ENCODE measurements around the gene PTPN1.
"Not testable (repeated sequence)": the region's sequence is repeated elsewhere in the genome, so short reads cannot be mapped to it uniquely, and the experiment has no call there.

PTPN1 gene

GRCh38 chr20:50567860-50568548, 57.8 kb downstream of the PTPN1 start:
- no peaks in the 10 kb centered on the region for H3K27me3 ChIP-seq (ENCODE audit: insufficient read depth, low read length)
- no peaks in the 10 kb centered on the region for H3K9me3 ChIP-seq (ENCODE audit: insufficient read depth, low read depth, low read length)
- H3K4me1 ChIP-seq (ENCODE audit: insufficient read depth, low read length), result no peaks in the 10 kb centered on the region
- H3K4me3 ChIP-seq (ENCODE audit: low read length), result no peak overlapping the region
- H3K27ac ChIP-seq (ENCODE audit: low read length), result no peak overlapping the region
- H3K9ac ChIP-seq (ENCODE audit: low read depth, low read length), result no peak overlapping the region
- peaks cover 37% of the 10 kb centered on the region for H3K36me3 ChIP-seq (ENCODE audit: insufficient read depth, low read depth, low read length)

- Histone ChIP-seq H3K27ac (ENCODE audit: low read length) (no peak overlapping the region), H3K9ac (ENCODE audit: low read depth, low read length) (no peak overlapping the region), H3K9me3 (ENCODE audit: insufficient read depth, low read depth, low read length) (no peaks in the 10 kb centered on the region), H3K27me3 (ENCODE audit: insufficient read depth, low read length) (no peaks in the 10 kb centered on the region), H3K36me3 (ENCODE audit: insufficient read depth, low read depth, low read length) (peaks cover 37% of the 10 kb centered on the region), H3K4me1 (ENCODE audit: insufficient read depth, low read length) (no peaks in the 10 kb centered on the region), H3K4me3 (ENCODE audit: low read length) (no peak overlapping the region)
Measured at GRCh38 chr20:50568549-50568942, 58.4 kb downstream of the PTPN1 start.

- not testable (repeated sequence) for H3K27me3 ChIP-seq (ENCODE audit: insufficient read depth, low read length); H3K4me1 ChIP-seq (ENCODE audit: insufficient read depth, low read length); H3K27ac ChIP-seq (ENCODE audit: low read length); H3K9ac ChIP-seq (ENCODE audit: low read depth, low read length); H3K4me3 ChIP-seq (ENCODE audit: low read length); H3K9me3 ChIP-seq (ENCODE audit: insufficient read depth, low read depth, low read length)
- H3K36me3 ChIP-seq (ENCODE audit: insufficient read depth, low read depth, low read length), result peaks cover 41% of the 10 kb centered on the region
Measured at GRCh38 chr20:50569487-50569863, 59.3 kb downstream of the PTPN1 start.

DNA sequence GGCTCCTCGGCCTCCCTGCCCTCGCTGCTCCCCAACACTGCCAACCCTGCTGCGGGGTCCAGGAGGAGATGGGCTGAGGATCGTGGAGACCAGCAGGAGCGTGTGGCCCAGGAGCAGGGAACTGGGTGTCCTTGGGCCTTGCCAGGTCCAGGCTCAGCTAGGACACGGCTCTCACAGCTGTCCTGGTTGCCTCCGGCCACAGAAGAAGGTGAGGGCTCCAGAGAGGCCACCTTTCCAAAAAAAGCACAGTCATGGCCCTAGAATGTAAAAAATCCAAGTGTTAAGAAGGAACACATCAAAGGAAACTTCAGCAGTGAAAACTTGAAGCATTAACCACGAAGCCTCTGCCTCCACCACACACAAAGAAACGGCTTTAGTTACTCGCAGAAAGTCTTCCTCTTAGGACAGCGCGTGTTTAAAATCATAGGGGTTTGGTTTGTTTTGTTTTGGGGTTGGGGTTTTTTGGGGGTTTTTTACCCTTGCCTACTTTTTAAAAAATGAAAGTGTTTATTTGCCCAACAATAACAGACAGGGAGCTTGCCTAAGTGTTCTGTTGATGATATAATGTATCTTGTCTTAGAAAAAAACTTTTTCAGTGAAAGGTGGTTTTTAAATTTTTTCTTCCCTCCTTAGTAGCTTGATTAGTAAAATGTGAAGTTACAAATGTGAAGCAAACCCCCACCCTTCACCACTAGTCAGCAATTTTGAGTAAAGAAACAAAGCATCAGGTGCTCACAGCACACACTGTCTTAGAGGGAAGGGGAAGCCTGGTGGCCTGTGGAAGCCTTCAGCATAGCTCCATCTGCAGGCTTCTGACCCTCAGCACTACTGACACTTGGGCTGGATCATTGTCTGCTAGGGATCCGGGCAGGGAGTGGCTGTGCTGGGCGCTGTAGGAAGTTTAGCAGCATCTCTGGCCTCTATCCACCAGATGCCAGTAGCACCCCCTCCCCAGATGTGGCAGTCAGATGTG, 60.0 kb downstream of the PTPN1 start:
- no peak overlapping the region for H3K9ac ChIP-seq (ENCODE audit: low read depth, low read length)
- H3K36me3 ChIP-seq (ENCODE audit: insufficient read depth, low read depth, low read length), result peaks cover 41% of the 10 kb centered on the region
- no peaks in the 10 kb centered on the region for H3K9me3 ChIP-seq (ENCODE audit: insufficient read depth, low read depth, low read length)
- no peak overlapping the region for H3K4me3 ChIP-seq (ENCODE audit: low read length)
- no peak overlapping the region for H3K27ac ChIP-seq (ENCODE audit: low read length)
- no peaks in the 10 kb centered on the region for H3K27me3 ChIP-seq (ENCODE audit: insufficient read depth, low read length)
- no peaks in the 10 kb centered on the region for H3K4me1 ChIP-seq (ENCODE audit: insufficient read depth, low read length)

- Histone ChIP-seq H3K4me1 (ENCODE audit: insufficient read depth, low read length) (no peaks in the 10 kb centered on the region), H3K27me3 (ENCODE audit: insufficient read depth, low read length) (no peaks in the 10 kb centered on the region), H3K4me3 (ENCODE audit: low read length) (no peak overlapping the region), H3K36me3 (ENCODE audit: insufficient read depth, low read depth, low read length) (peaks cover 44% of the 10 kb centered on the region), H3K9ac (ENCODE audit: low read depth, low read length) (no peak overlapping the region), H3K27ac (ENCODE audit: low read length) (no peak overlapping the region), H3K9me3 (ENCODE audit: insufficient read depth, low read depth, low read length) (no peaks in the 10 kb centered on the region)
Measured at GRCh38 chr20:50571466-50571865, 61.3 kb downstream of the PTPN1 start.

GRCh38 chr20:50572938-50573777, 63.0 kb downstream of the PTPN1 start:
- peaks cover 52% of the 10 kb centered on the region for H3K36me3 ChIP-seq (ENCODE audit: insufficient read depth, low read depth, low read length)
- no peaks in the 10 kb centered on the region for H3K27me3 ChIP-seq (ENCODE audit: insufficient read depth, low read length)
- H3K9ac ChIP-seq (ENCODE audit: low read depth, low read length), result no peak overlapping the region
- H3K4me1 ChIP-seq (ENCODE audit: insufficient read depth, low read length), result no peaks in the 10 kb centered on the region
- peak overlapping the region; percentile 29 for H3K27ac ChIP-seq (ENCODE audit: low read length)
- H3K9me3 ChIP-seq (ENCODE audit: insufficient read depth, low read depth, low read length), result no peaks in the 10 kb centered on the region
- H3K4me3 ChIP-seq (ENCODE audit: low read length), result no peak overlapping the region

DNA sequence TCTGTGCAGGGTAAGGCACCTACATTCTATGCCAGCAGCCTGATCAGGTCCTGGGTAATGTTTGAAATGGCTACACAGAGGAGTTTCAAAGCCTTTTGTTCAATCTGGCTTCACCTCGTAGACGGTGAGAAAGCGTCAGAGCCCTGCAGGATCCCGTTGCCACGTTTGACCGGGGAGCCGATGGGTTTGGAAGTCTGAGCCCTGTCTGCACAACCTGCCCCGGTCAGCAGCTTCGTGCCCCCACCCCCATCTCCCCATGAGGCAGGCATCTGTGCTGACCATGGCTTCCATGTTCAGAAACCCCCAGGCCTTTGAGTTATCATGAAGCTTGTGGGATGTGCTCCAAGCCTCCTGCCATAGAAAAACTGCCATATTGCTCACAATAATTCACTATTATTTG, 63.9 kb downstream of the PTPN1 start:
- no peak overlapping the region for H3K9ac ChIP-seq (ENCODE audit: low read depth, low read length)
- H3K4me3 ChIP-seq (ENCODE audit: low read length), result no peak overlapping the region
- H3K36me3 ChIP-seq (ENCODE audit: insufficient read depth, low read depth, low read length), result peaks cover 55% of the 10 kb centered on the region
- no peaks in the 10 kb centered on the region for H3K27me3 ChIP-seq (ENCODE audit: insufficient read depth, low read length)
- no peaks in the 10 kb centered on the region for H3K4me1 ChIP-seq (ENCODE audit: insufficient read depth, low read length)
- H3K27ac ChIP-seq (ENCODE audit: low read length), result no peak overlapping the region
- no peaks in the 10 kb centered on the region for H3K9me3 ChIP-seq (ENCODE audit: insufficient read depth, low read depth, low read length)

GRCh38 chr20:50574586-50574985, 64.4 kb downstream of the PTPN1 start:
- H3K27me3 ChIP-seq (ENCODE audit: insufficient read depth, low read length), result no peaks in the 10 kb centered on the region
- H3K4me3 ChIP-seq (ENCODE audit: low read length), result no peak overlapping the region
- no peaks in the 10 kb centered on the region for H3K4me1 ChIP-seq (ENCODE audit: insufficient read depth, low read length)
- no peaks in the 10 kb centered on the region for H3K9me3 ChIP-seq (ENCODE audit: insufficient read depth, low read depth, low read length)
- no peak overlapping the region for H3K9ac ChIP-seq (ENCODE audit: low read depth, low read length)
- H3K27ac ChIP-seq (ENCODE audit: low read length), result no peak overlapping the region
- H3K36me3 ChIP-seq (ENCODE audit: insufficient read depth, low read depth, low read length), result peaks cover 56% of the 10 kb centered on the region

DNA sequence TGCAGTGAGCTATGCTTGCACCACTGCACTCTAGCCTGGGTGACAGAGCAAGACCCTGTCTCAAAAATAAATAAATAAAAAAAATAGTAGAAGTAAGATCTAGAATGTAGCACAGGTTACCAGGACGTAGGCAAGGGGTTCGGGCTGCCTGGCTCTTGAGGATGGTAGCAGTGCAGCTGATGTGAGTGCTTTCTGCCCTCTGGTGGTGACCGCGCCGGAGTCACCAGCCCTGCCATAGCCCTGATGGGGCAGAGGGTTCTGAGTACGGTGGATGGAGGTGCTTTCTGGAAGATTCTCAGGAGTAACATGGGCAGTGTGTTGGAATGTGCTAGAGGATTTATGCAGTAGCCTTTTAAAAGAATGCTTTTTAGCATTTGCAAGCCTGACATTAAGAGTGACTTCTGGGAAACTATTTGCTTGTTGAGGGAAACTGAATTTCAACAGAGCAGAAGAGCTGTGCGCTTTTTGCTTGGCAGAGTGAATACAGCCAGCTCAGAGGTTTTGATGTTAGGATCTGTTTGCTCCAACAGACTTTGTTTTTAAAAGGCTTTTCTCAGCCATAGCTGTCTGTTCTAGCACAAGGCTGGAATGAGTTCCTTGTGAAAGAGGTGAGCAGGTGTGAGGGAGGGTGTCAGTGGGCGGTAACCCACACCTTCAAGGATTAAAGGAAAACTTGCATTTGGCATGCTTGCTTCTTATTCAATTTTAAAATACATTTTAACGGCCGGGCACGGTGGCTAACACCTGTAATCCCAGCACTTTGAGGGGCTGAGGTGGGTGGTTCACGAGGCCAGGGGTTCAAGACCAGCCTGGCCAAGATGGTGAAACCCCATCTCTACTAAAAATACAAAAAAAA, 65.9 kb downstream of the PTPN1 start:
- Histone ChIP-seq H3K4me1 (ENCODE audit: insufficient read depth, low read length) (no peaks in the 10 kb centered on the region), H3K27ac (ENCODE audit: low read length) (no peak overlapping the region), H3K9ac (ENCODE audit: low read depth, low read length) (no peak overlapping the region), H3K27me3 (ENCODE audit: insufficient read depth, low read length) (no peaks in the 10 kb centered on the region), H3K4me3 (ENCODE audit: low read length) (no peak overlapping the region), H3K9me3 (ENCODE audit: insufficient read depth, low read depth, low read length) (no peaks in the 10 kb centered on the region), H3K36me3 (ENCODE audit: insufficient read depth, low read depth, low read length) (peaks cover 64% of the 10 kb centered on the region)

DNA sequence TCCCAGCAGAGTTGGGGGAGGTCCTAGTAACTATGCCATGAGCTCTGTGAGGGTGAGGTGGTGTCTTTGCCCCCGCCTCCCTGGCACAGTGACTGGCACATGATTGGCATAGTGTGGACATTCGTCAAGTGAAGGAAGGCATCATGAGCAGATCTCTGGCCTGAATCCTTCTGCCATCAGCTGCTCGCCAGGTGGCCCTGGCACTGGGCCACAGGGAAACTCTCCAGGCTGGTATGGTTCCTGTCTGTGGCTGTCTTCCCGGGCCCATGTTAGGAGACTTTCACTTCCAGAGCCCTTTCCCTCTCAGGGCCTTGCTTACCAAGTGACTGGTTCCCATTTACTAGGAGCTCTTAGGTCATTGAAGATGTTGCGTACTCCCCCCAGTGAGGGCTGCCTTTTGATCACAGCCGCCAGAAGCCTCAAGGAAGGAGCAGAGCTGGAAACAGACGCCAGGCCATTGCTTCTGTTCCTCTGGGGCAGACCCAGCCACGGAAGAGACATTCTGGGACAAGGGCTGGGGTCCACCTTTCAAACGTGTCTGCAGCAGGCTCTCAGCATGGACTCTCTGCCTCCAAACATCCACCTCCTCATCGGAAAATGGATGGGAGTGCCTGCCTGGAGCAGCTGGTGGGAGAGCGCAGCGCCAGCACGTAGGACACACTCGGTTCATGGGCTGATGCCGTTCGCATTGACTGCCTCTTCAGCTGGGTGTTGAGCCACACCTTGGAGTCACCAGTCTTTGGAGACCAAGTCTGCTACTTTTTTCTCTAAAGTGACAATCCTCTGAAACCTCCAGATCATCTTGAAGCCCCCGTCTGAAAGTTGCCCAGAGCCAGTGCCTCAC, 67.2 kb downstream of the PTPN1 start:
- H3K9ac ChIP-seq (ENCODE audit: low read depth, low read length), result no peak overlapping the region
- no peaks in the 10 kb centered on the region for H3K9me3 ChIP-seq (ENCODE audit: insufficient read depth, low read depth, low read length)
- no peaks in the 10 kb centered on the region for H3K4me1 ChIP-seq (ENCODE audit: insufficient read depth, low read length)
- H3K4me3 ChIP-seq (ENCODE audit: low read length), result no peak overlapping the region
- no peak overlapping the region for H3K27ac ChIP-seq (ENCODE audit: low read length)
- H3K27me3 ChIP-seq (ENCODE audit: insufficient read depth, low read length), result no peaks in the 10 kb centered on the region
- H3K36me3 ChIP-seq (ENCODE audit: insufficient read depth, low read depth, low read length), result peaks cover 76% of the 10 kb centered on the region

Data from iPS-20b (cell line).